Esophagus muscularis mucosa (tissue), 3 donors: ENCODE measurements around the gene PDCD6IP.

Experiments
- CTCF ChIP-seq, 3 experiments: fragments of 200-600 bp in 2 of 3; fragments of 450-650 bp in 1 of 3; sonication (generic) in 2 of 3; IDR thresholded peaks; one replicate each; pipeline ENCODE4 v1.5.1; 2017 to 2019; ENCODE audit warnings: antibody characterized with exemption in 3 of 3, mild to moderate bottlenecking in 2 of 3, moderate library complexity in 1 of 3
- POLR2AphosphoS5 ChIP-seq, 2 donors: sonication (generic); formaldehyde crosslinking; IDR thresholded peaks; one replicate each; pipeline ENCODE4 v1.6.1; 2017; ENCODE audit warnings: antibody characterized with exemption in 2 of 2

GRCh38 chr3:33914212-33914611 lies 115.8 kb downstream of the PDCD6IP start:
- TF ChIP-seq CTCF (IDR thresholded peaks at IDR 0.05) (no peak), POLR2AphosphoS5 (IDR thresholded peaks at IDR 0.05) (no peak)
